ENCODE measurements around the gene CHIC2.
"Not testable (repeated sequence)": the region's sequence is repeated elsewhere in the genome, so short reads cannot be mapped to it uniquely, and the experiment has no call there.

Gene CHIC2

GRCh38 chr4:54064317-54065111, at the start of gene CHIC2:
CHIC2 (minus strand) TSS chr4:54064605; CDS start chr4:54064300, 305 bp downstream.
- no peak for FAIRE-seq

DNA sequence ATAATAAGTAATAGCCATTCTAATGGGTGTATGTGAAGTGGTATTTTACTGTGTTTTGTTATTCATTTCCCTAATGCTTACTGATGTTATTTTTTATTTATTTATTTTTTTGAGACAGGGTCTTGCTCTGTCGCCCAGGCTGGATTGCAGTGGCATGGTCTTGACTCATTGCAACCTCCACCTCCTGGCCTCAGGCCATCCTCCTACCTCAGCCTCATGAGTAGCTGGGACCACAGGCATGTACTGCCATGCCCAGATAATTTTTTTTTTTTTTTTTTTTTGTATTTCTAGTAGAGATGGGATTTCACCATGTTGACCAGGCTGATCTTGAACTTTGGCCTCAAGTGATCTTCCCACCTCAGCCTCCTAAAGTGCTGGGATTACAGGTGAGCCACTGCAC, 48.8 kb upstream of the CHIC2 start:
- not testable (repeated sequence) for FAIRE-seq; DNase-seq (ENCODE audit: low spot score)

More at GRCh38 chr4:54064317-54065111, at the start of gene CHIC2:
- peak; percentile 90 for DNase-seq (ENCODE audit: low spot score)

DNA sequence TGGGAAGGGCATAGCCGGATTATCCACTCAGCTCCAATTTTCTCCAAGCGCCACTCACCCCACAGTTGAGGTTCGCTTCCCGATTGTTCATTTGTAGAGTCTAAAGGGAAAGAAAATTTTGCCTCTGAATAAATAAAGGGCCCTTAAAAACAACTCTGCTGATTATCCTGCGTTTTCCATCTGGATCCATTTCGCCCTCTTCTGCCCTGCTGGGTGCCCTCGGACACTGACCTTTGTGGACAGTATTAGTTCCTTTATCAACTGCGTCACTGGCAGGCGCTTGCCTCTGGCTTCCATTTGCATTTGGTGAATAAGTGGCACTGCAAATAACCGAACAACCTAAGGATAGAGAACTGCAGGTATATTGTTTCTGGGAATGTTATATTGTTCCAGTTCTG, 45.6 kb upstream of the CHIC2 start:
- FAIRE-seq = no peak
- no peak for DNase-seq (ENCODE audit: low spot score)

GRCh38 chr4:54109241-54110018, 45.0 kb upstream of the CHIC2 start:
- no peak for DNase-seq (ENCODE audit: low spot score)
- FAIRE-seq = no peak

DNA sequence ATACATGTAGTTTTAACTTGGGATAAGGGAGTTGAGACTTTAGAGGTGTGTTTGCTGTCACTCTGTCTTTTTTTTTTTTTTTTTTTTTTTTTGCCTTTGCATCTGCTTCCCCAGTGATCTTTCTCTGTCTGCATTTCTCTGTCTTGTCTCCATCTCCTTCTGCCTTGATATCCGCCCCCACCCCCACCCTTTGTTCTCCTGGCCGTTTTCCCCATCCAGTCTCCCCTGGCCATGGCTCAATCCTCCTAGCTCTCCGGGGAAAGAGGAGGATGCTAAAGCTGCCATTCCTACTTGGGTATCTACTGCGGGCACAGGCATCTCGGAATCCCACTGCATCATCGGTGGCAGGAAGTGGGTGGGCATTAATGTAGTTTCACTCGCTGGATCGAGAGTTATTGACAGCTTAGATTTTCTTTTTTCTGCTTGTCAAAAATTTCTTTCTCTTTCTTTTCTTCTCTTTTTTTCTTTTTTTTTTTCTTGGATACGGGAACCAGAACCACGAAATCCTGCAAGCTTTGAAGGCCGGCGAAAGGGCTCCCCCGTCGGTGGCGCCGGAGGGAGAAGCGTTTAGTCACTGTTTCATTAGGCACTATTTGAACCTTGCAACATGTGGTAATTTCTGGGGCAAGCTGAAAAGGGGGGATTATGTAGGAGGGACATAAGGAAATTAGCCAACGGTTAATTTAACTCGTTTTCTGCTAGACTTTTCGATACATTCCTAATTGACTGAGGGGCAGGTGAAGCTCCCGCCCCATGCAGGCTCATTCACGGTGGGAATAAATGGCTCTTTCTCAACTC, 43.7 kb upstream of the CHIC2 start:
- no peak for DNase-seq (ENCODE audit: low spot score)
- no peak for FAIRE-seq

- DNase-seq (ENCODE audit: low spot score) = no peak
- FAIRE-seq = no peak
Observed at GRCh38 chr4:54104907-54105306, 40.5 kb upstream of the CHIC2 start.

DNA sequence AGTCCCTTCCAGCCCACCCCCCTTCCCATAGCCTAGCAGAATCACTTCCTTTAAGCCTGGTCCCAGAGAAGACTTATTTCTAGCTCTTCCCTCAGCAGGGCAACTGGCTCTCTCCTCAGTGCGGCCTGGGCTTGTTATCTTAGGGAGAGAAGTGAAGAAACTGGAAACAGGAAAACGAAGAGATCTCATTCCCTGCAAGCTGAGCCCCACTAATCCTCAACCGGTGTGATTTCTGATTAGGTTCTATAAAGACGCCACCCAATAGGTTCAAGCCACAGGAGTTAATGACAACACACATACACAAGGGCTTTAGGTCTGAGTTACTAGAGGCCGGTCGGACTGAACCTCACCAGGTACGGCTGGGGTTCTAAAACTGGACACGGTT, 38.8 kb upstream of the CHIC2 start:
- DNase-seq (ENCODE audit: low spot score) = no peak
- no peak for FAIRE-seq

DNA sequence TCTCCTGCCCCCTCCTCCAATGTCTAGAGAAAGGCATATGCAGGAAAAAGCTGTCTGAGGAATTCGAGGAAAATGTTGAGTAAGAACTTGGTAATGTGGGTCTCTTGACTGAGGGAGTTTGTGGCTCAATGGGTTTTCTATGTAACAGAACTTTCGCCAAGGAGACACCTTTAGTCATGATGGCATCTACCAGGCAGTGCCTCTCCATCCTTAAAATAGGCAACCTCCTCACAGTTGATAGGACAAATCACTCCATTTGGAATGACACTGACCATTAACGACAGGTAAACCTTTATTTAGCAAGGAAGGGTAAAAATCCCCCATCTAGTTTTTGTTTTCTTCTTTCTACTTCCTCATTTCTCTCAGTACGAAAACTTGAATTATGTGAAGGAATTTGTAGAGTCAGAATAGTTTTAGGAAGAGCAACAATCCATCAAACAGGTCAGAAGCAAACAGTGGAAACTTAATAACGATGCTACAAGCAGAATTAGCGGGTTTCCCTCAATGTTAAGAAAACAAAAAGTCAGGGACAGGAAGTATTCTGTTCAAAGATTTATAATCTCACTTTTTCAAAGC, 38.2 kb upstream of the CHIC2 start:
- FAIRE-seq (no peak), DNase-seq (ENCODE audit: low spot score) (no peak)

- FAIRE-seq (no peak), DNase-seq (ENCODE audit: low spot score) (no peak)
Observed at GRCh38 chr4:54101190-54102041, 37.0 kb upstream of the CHIC2 start.

DNA sequence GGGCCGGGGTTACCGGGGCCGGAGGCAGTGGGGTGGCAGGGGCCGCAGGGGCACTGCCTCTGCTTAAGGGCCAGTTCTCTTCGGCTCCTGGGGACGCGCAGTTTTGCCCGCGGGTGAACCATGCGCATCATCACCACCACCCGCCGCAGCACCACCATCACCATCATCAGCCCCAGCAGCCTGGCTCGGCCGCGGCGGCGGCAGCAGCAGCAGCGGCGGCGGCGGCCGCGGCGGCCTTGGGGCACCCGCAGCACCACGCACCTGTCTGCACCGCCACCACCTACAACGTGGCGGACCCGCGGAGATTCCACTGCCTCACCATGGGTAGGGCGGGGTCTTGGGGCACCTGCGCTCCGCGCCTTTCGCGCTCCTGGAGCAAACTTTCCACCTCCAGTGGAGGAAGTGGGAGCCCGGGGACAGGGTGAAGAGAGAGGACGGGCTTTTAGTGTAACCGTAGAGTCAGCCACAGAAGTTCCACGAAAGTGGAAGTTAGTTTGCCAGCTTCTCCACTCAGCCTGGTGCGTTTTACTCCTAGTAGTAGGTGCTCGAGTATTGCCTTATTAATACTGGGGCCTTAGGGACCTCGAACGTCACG, 36.3 kb upstream of the CHIC2 start:
- FAIRE-seq (no peak), DNase-seq (ENCODE audit: low spot score) (no peak)

GRCh38 chr4:54099748-54100574, 35.6 kb upstream of the CHIC2 start, which contains the start of gene GSX2:
GSX2 (plus strand) TSS chr4:54100163; CDS start chr4:54100345, 182 bp downstream.
- FAIRE-seq (no peak), DNase-seq (ENCODE audit: low spot score) (no peak)

DNA sequence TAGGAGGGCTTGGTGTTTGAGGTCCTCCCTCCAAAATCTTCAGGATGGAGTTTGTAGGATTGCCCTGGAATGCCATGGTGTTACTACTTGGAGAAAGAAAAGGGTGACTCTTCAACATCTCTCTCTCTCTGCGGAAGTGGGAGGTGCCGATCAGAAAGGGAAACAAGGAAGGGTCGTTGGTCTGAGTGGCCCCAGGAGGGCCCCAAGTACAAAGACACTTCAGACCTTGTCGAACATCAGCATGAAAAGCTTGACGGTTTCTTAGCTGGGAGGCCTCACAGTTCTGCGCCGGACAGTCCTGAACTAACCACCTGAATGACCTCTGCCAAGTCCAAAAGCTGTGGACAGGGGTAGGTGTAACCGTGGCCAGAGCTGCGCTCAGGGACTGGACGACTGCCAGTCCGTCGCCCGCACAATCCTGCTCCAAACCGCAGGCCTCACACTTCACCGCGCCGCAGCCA, 34.9 kb upstream of the CHIC2 start:
- peak; percentile 85 for FAIRE-seq

DNA sequence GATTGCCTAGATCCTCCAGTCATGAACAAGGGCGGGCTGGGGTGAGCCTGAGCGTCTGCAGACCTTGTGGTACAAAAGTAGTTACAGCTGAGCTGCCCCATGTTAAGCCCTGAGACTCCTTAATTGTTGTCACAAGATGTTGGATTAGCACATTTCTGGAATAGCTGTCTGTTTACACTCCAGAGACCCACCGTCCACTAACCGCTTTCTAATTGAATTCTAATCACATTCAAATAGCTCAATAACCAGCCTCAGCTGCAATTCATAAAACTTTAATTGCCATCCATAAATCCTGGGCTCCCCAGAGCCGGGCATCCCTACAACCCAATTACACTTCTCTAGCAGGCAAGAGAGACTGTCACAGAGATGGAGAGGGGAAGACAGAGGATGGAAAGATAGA, 34.0 kb upstream of the CHIC2 start:
- DNase-seq (ENCODE audit: low spot score) (no peak), FAIRE-seq (no peak)

More for the DNA sequence above, 34.9 kb upstream of the CHIC2 start:
- DNase-seq (ENCODE audit: low spot score) = peak; percentile 78

- DNase-seq (ENCODE audit: low spot score) (no peak), FAIRE-seq (no peak)
Observed at GRCh38 chr4:54097152-54097551, 32.7 kb upstream of the CHIC2 start.

- FAIRE-seq (no peak), DNase-seq (ENCODE audit: low spot score) (no peak)
Observed at GRCh38 chr4:54096295-54096962, 32.0 kb upstream of the CHIC2 start.

DNA sequence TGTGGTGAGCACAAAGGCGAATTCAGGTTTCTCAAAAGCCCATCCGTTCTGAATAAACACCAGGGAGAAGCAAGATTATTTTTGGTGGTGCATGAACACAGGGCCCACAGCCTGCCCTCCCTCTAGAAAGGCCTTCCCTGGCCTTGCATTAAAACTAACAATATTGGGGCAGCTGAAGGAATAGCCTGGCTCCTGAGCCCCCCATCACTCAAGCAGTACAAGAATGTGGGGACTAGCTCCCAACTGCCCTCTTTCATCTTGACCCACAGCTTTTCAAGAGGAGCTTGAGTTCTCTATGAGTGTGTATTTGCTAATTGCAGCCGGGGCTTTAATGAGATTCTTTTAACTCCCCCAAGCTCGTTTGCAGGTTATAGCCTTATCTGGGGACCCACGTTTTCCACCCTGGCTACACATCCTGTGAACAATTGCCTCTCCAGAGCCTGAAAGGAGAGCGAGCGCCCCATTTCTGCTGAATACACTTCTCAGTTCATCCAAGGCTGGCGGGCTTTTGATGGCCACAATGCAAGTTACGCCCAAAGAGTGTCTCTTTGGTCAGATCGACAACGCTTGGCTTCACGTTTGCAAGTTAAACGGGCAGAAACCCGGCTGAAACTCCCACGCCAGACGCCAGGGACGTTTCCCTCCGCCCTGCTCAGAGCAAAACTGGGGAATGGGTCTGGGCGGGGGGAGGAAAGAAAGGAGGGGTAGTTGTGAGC, 30.9 kb upstream of the CHIC2 start:
- FAIRE-seq (no peak), DNase-seq (ENCODE audit: low spot score) (no peak)

DNA sequence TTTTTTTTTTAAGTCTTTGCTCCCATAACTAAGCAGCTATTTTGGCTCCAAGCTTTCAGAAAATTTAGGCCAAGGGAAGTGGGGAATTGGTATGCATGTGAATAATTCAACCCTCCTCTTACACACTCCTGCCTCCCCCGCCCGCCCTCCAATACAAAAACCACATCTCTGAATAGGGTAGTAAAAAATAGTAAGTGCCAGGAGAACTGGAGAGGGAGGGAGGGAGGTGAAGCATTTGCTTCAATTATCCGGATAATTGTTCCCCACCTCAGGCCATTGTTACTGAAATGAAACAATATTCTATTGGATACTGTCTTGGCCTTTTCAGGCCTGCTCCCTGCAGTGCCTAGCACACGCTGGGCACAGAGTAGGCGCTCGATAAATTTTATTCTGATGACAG, 30.0 kb upstream of the CHIC2 start:
- FAIRE-seq (no peak), DNase-seq (ENCODE audit: low spot score) (no peak)
